ENCODE results near the gene SLC22A4. TPM values are rescaled to one million over a fixed set of nuclear protein-coding genes. Genes with fewer than 3 reads are reported as not detected.

The SLC22A4 gene
- total and polyA plus RNA-seq, 2 donors, result 0.66 to 3.0 TPM

GRCh38 chr5:132342291-132343180 lies 48.3 kb downstream of the SLC22A4 start:
- no peak for DNase-seq (ENCODE audit: low read depth in 6 of 9, low spot score in 9 of 9)
- H3K9me3 ChIP-seq (ENCODE audit: control insufficient read depth in 2 of 2, insufficient read depth in 1 of 2, low read length in 1 of 2), result no peaks in the 10 kb centered on the region
- no peak overlapping the region for H3K27ac ChIP-seq (ENCODE audit: low read depth in 1 of 2, low read length in 1 of 2)
- H3K4me3 ChIP-seq (ENCODE audit: low read length in 2 of 2), result no peak overlapping the region
- H3K27me3 ChIP-seq (ENCODE audit: control insufficient read depth in 2 of 2, insufficient read depth in 1 of 2, low read length in 1 of 2), result no peaks in the 10 kb centered on the region
- H3K4me1 ChIP-seq (ENCODE audit: control insufficient read depth in 2 of 2, insufficient read depth in 2 of 2, low read length in 2 of 2), result no peaks in the 10 kb centered on the region
- WGBS, result 87% methylated on average over 5 of the region's 5 CpGs
- H3K36me3 ChIP-seq (ENCODE audit: control insufficient read depth in 2 of 2, insufficient read depth in 2 of 2, low read length in 1 of 2), result no peaks in the 10 kb centered on the region

GRCh38 chr5:132344775-132345514 lies 50.8 kb downstream of the SLC22A4 start:
- H3K4me1 ChIP-seq (ENCODE audit: control insufficient read depth in 2 of 2, insufficient read depth in 2 of 2, low read length in 2 of 2), result no peaks in the 10 kb centered on the region
- H3K4me3 ChIP-seq (ENCODE audit: low read length in 2 of 2), result no peak overlapping the region
- WGBS, result 87% methylated on average over 5 of the region's 5 CpGs
- H3K27ac ChIP-seq (ENCODE audit: low read depth in 1 of 2, low read length in 1 of 2), result no peak overlapping the region
- DNase-seq (ENCODE audit: low read depth in 6 of 9, low spot score in 9 of 9), result no peak
- no peaks in the 10 kb centered on the region for H3K36me3 ChIP-seq (ENCODE audit: control insufficient read depth in 2 of 2, insufficient read depth in 2 of 2, low read length in 1 of 2)
- H3K9me3 ChIP-seq (ENCODE audit: control insufficient read depth in 2 of 2, insufficient read depth in 1 of 2, low read length in 1 of 2), result no peaks in the 10 kb centered on the region
- no peaks in the 10 kb centered on the region for H3K27me3 ChIP-seq (ENCODE audit: control insufficient read depth in 2 of 2, insufficient read depth in 1 of 2, low read length in 1 of 2)

- 97% methylated on average over 1 of the region's 1 CpG for WGBS
- no peak overlapping the region for H3K4me3 ChIP-seq (ENCODE audit: low read length in 2 of 2)
- no peaks in the 10 kb centered on the region for H3K27me3 ChIP-seq (ENCODE audit: control insufficient read depth in 2 of 2, insufficient read depth in 1 of 2, low read length in 1 of 2)
- H3K9me3 ChIP-seq (ENCODE audit: control insufficient read depth in 2 of 2, insufficient read depth in 1 of 2, low read length in 1 of 2), result no peaks in the 10 kb centered on the region
- H3K27ac ChIP-seq (ENCODE audit: low read depth in 1 of 2, low read length in 1 of 2), result no peak overlapping the region
- H3K4me1 ChIP-seq (ENCODE audit: control insufficient read depth in 2 of 2, insufficient read depth in 2 of 2, low read length in 2 of 2), result no peaks in the 10 kb centered on the region
- no peak for DNase-seq (ENCODE audit: low read depth in 6 of 9, low spot score in 9 of 9)
- no peaks in the 10 kb centered on the region for H3K36me3 ChIP-seq (ENCODE audit: control insufficient read depth in 2 of 2, insufficient read depth in 2 of 2, low read length in 1 of 2)
Measured at GRCh38 chr5:132353486-132353995, 59.3 kb downstream of the SLC22A4 start.

GRCh38 chr5:132354381-132355139 lies 60.4 kb downstream of the SLC22A4 start:
- Histone ChIP-seq H3K36me3 (ENCODE audit: control insufficient read depth in 2 of 2, insufficient read depth in 2 of 2, low read length in 1 of 2) (no peaks in the 10 kb centered on the region), H3K4me3 (ENCODE audit: low read length in 2 of 2) (no peak overlapping the region), H3K27me3 (ENCODE audit: control insufficient read depth in 2 of 2, insufficient read depth in 1 of 2, low read length in 1 of 2) (no peaks in the 10 kb centered on the region), H3K4me1 (ENCODE audit: control insufficient read depth in 2 of 2, insufficient read depth in 2 of 2, low read length in 2 of 2) (no peaks in the 10 kb centered on the region), H3K27ac (ENCODE audit: low read depth in 1 of 2, low read length in 1 of 2) (no peak overlapping the region), H3K9me3 (ENCODE audit: control insufficient read depth in 2 of 2, insufficient read depth in 1 of 2, low read length in 1 of 2) (no peaks in the 10 kb centered on the region)
- DNase-seq (ENCODE audit: low read depth in 6 of 9, low spot score in 9 of 9), result no peak
- WGBS, result 98% methylated on average over 1 of the region's 1 CpG

- Histone ChIP-seq H3K36me3 (ENCODE audit: control insufficient read depth in 2 of 2, insufficient read depth in 2 of 2, low read length in 1 of 2) (no peaks in the 10 kb centered on the region), H3K27me3 (ENCODE audit: control insufficient read depth in 2 of 2, insufficient read depth in 1 of 2, low read length in 1 of 2) (no peaks in the 10 kb centered on the region), H3K9me3 (ENCODE audit: control insufficient read depth in 2 of 2, insufficient read depth in 1 of 2, low read length in 1 of 2) (no peaks in the 10 kb centered on the region), H3K4me3 (ENCODE audit: low read length in 2 of 2) (no peak overlapping the region), H3K27ac (ENCODE audit: low read depth in 1 of 2, low read length in 1 of 2) (no peak overlapping the region), H3K4me1 (ENCODE audit: control insufficient read depth in 2 of 2, insufficient read depth in 2 of 2, low read length in 2 of 2) (no peaks in the 10 kb centered on the region)
- WGBS, result 97% methylated on average over 3 of the region's 3 CpGs
- DNase-seq (ENCODE audit: low read depth in 6 of 9, low spot score in 9 of 9), result no peak
Measured at GRCh38 chr5:132355140-132355765, 61.1 kb downstream of the SLC22A4 start.

GRCh38 chr5:132358775-132359174 lies 64.6 kb downstream of the SLC22A4 start:
- no peak overlapping the region for H3K4me3 ChIP-seq (ENCODE audit: low read length in 2 of 2)
- no peak for DNase-seq (ENCODE audit: low read depth in 6 of 9, low spot score in 9 of 9)
- H3K4me1 ChIP-seq (ENCODE audit: control insufficient read depth in 2 of 2, insufficient read depth in 2 of 2, low read length in 2 of 2), result no peaks in the 10 kb centered on the region
- no peaks in the 10 kb centered on the region for H3K9me3 ChIP-seq (ENCODE audit: control insufficient read depth in 2 of 2, insufficient read depth in 1 of 2, low read length in 1 of 2)
- H3K36me3 ChIP-seq (ENCODE audit: control insufficient read depth in 2 of 2, insufficient read depth in 2 of 2, low read length in 1 of 2), result no peaks in the 10 kb centered on the region
- no peak overlapping the region for H3K27ac ChIP-seq (ENCODE audit: low read depth in 1 of 2, low read length in 1 of 2)
- H3K27me3 ChIP-seq (ENCODE audit: control insufficient read depth in 2 of 2, insufficient read depth in 1 of 2, low read length in 1 of 2), result no peaks in the 10 kb centered on the region
- WGBS, result 97% methylated on average over 1 of the region's 1 CpG

- no peak for DNase-seq (ENCODE audit: low read depth in 6 of 9, low spot score in 9 of 9)
- 100% methylated on average over 2 of the region's 2 CpGs for WGBS
- peaks cover 0 to 2% of the 10 kb centered on the region in 2 donors for H3K4me1 ChIP-seq (ENCODE audit: control insufficient read depth in 2 of 2, insufficient read depth in 2 of 2, low read length in 2 of 2)
- H3K27ac ChIP-seq (ENCODE audit: low read depth in 1 of 2, low read length in 1 of 2), result no peak overlapping the region
- no peaks in the 10 kb centered on the region for H3K9me3 ChIP-seq (ENCODE audit: control insufficient read depth in 2 of 2, insufficient read depth in 1 of 2, low read length in 1 of 2)
- H3K4me3 ChIP-seq (ENCODE audit: low read length in 2 of 2), result no peak overlapping the region
- peaks cover 0 to under 1% of the 10 kb centered on the region in 2 donors for H3K27me3 ChIP-seq (ENCODE audit: control insufficient read depth in 2 of 2, insufficient read depth in 1 of 2, low read length in 1 of 2)
- H3K36me3 ChIP-seq (ENCODE audit: control insufficient read depth in 2 of 2, insufficient read depth in 2 of 2, low read length in 1 of 2), result no peaks in the 10 kb centered on the region
Measured at GRCh38 chr5:132362086-132362485, 67.9 kb downstream of the SLC22A4 start.

GRCh38 chr5:132363431-132364112 lies 69.4 kb downstream of the SLC22A4 start:
- 90% methylated on average over 7 of the region's 7 CpGs for WGBS
- H3K27me3 ChIP-seq (ENCODE audit: control insufficient read depth in 2 of 2, insufficient read depth in 1 of 2, low read length in 1 of 2), result peaks cover 0 to 6% of the 10 kb centered on the region in 2 donors
- H3K27ac ChIP-seq (ENCODE audit: low read depth in 1 of 2, low read length in 1 of 2), result no peak overlapping the region
- H3K36me3 ChIP-seq (ENCODE audit: control insufficient read depth in 2 of 2, insufficient read depth in 2 of 2, low read length in 1 of 2), result no peaks in the 10 kb centered on the region
- no peaks in the 10 kb centered on the region for H3K9me3 ChIP-seq (ENCODE audit: control insufficient read depth in 2 of 2, insufficient read depth in 1 of 2, low read length in 1 of 2)
- DNase-seq (ENCODE audit: low read depth in 6 of 9, low spot score in 9 of 9), result no peak
- H3K4me1 ChIP-seq (ENCODE audit: control insufficient read depth in 2 of 2, insufficient read depth in 2 of 2, low read length in 2 of 2), result peaks cover 0 to 2% of the 10 kb centered on the region in 2 donors
- no peak overlapping the region for H3K4me3 ChIP-seq (ENCODE audit: low read length in 2 of 2)

Measured in thymus (tissue), 11 donors.